NOMO-1 (cell line): ENCODE results near the gene SRSF3.

Experiments used
- DNase-seq, 2 experiments: peaks; one replicate each; lab custom pipeline; 2025; ENCODE audit not compliant: unreplicated experiment in 2 of 2; lab: John Stamatoyannopoulos, UW

The SRSF3 gene

GRCh38 chr6:36618366-36619355, 24.5 kb downstream of the SRSF3 start:
- DNase-seq = peak; percentile 30 to 68

- no peak for DNase-seq
Observed at GRCh38 chr6:36621371-36621855, 27.3 kb downstream of the SRSF3 start.

- DNase-seq = no peak
Observed at GRCh38 chr6:36622901-36623546, 28.9 kb downstream of the SRSF3 start.

GRCh38 chr6:36623547-36624459, 29.6 kb downstream of the SRSF3 start:
- DNase-seq = peak; percentile 74 to 77

GRCh38 chr6:36624461-36625157, 30.4 kb downstream of the SRSF3 start:
- no peak for DNase-seq

- no peak for DNase-seq
Observed at GRCh38 chr6:36625158-36625919, 31.2 kb downstream of the SRSF3 start.

GRCh38 chr6:36626636-36627035, 32.5 kb downstream of the SRSF3 start:
- no peak for DNase-seq

- DNase-seq = no peak
Observed at GRCh38 chr6:36627141-36627540, 33.0 kb downstream of the SRSF3 start.

- DNase-seq = no peak
Observed at GRCh38 chr6:36627801-36628246, 33.7 kb downstream of the SRSF3 start.

GRCh38 chr6:36629784-36630183, 35.6 kb downstream of the SRSF3 start:
- no peak for DNase-seq

GRCh38 chr6:36631326-36632011, 37.3 kb downstream of the SRSF3 start:
- DNase-seq = no peak

- no peak for DNase-seq
Observed at GRCh38 chr6:36633370-36633769, 39.2 kb downstream of the SRSF3 start.

GRCh38 chr6:36633915-36634314, 39.8 kb downstream of the SRSF3 start:
- DNase-seq = no peak

- DNase-seq = no peak
Observed at GRCh38 chr6:36634317-36635108, 40.4 kb downstream of the SRSF3 start.

- no peak for DNase-seq
Observed at GRCh38 chr6:36636283-36636682, 42.1 kb downstream of the SRSF3 start.

GRCh38 chr6:36636687-36637418, 42.7 kb downstream of the SRSF3 start:
- DNase-seq = no peak

GRCh38 chr6:36638579-36638978, 44.4 kb downstream of the SRSF3 start:
- no peak for DNase-seq
